ENCODE data around the gene RNF175.
"Not testable (repeated sequence)": the region's sequence is repeated elsewhere in the genome, so short reads cannot be mapped to it uniquely, and the experiment has no call there.

RNF175 gene

DNA sequence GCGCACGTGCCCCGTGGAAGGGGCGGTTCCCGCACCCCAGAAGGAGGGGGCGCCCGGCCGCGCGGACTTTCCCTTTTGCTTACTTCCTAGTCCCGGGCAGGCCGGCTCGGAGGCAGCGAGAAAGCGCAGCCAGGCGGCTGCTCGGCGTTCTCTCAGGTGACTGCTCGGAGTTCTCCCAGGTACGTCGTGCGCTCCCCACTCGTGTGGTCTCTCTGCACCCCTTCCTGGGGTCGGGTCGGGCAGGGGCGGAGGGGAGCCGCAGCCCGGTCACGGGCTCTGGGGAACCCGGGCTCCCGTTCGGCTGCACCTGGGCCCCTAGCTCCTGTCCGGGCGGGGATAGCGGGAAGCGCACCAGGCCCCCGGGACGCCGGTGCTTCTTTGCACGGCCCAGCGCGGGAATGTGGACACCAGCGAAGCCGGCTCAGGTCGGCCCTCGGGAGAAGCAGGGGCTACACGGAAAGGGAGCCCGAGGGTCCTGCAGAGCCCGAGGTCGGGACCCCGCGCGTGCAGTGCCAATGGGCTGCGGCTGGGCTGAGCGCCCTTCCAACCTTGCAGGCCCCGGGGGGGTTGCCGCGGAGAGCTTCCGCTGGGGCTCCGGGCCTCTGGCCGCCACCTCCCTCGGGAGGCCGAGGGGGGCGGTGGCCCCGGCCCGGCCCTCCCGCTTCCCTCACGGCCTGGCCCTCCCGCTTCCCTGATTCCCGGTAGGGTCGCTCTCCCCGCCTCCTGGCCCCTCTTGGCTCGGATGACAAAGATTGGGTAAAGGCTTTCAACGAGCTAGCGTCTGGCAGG is 75.4 kb downstream of the RNF175 start, which contains the start of gene TLR2:
TSS of gene TLR2 (plus strand) at position 99 of the 789 bp plus-strand sequence. CDS start 18,628 bp downstream, outside the sequence.
- DNase-seq (ENCODE audit: low read depth in 3 of 3, low spot score in 1 of 3): peak; percentile 27 to 55 (median 32)

- DNase-seq (ENCODE audit: low read depth in 3 of 3, low spot score in 1 of 3): no peak
Observed at GRCh38 chr4:153683763-153684181, 76.1 kb downstream of the RNF175 start.

- no peak for DNase-seq (ENCODE audit: low read depth in 3 of 3, low spot score in 1 of 3)
Observed at GRCh38 chr4:153679486-153679885, 80.3 kb downstream of the RNF175 start.

DNA sequence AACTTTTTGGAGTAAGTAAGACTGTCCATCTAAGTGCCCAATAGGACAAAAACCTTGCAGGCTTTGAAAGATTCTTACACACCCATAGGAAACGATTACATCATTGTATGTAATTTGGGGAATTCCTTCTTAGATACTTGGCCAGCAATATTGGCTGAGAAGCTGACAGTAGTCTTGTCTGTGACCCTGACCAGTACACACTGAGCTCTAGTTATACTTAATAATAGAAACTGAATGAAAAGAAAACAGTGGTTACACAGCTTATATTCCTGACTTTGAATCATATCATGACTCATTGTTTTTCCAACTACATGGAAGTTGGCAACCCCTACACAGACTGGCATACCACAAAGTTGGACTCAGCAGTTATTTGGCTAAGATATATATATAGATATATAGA is 82.8 kb downstream of the RNF175 start:
- no peak for DNase-seq (ENCODE audit: low read depth in 3 of 3, low spot score in 1 of 3)

- DNase-seq (ENCODE audit: low read depth in 3 of 3, low spot score in 1 of 3): no peak
Observed at GRCh38 chr4:153676486-153676885, 83.3 kb downstream of the RNF175 start.

DNA sequence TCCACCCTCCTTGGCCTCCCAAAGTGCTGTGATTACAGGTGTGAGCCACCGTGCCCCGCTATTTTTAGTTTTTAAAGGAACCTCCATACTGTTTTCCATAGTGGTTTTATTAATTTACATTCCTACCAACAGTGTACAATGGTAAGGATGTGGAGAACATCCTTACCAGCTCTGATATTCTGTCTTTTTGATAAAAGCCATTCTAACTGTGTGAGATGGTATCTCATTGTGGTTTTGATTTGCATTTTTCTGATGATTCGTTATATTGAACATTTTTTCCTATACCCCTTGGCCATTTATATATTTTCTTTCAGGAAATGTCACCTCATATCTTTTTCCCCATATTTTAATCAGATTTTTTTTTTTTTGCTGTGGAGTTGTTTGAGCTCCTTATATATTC is 90.0 kb downstream of the RNF175 start:
- DNase-seq (ENCODE audit: low read depth in 3 of 3, low spot score in 1 of 3): no peak

- no peak for DNase-seq (ENCODE audit: low read depth in 3 of 3, low spot score in 1 of 3)
Observed at GRCh38 chr4:153668647-153669046, 91.2 kb downstream of the RNF175 start.

GRCh38 chr4:153666505-153666904 is 93.3 kb downstream of the RNF175 start:
- DNase-seq (ENCODE audit: low read depth in 3 of 3, low spot score in 1 of 3): not testable (repeated sequence)

DNA sequence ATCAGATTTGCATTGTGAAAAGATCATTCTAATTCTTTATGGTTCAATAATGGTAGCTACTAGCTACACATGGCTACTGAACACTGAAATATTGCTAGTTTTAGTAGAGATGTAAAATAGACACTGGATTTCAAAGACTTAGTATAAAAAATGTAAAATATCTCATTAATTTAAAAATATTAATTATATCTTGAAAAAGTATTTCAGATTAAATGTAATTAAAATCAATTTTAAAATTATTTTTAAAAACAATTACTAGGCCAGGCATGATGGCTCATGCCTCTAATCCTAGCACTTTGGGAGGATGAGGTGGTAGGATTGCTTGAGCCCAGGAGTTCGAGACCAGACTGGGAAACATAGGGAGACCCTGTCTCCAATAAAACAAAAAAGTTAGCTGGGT is 96.2 kb downstream of the RNF175 start:
- no peak for DNase-seq (ENCODE audit: low read depth in 3 of 3, low spot score in 1 of 3)

- DNase-seq (ENCODE audit: low read depth in 3 of 3, low spot score in 1 of 3): no peak
Observed at GRCh38 chr4:153661908-153662307, 97.9 kb downstream of the RNF175 start.

- DNase-seq (ENCODE audit: low read depth in 3 of 3, low spot score in 1 of 3): no peak
Observed at GRCh38 chr4:153661215-153661822, 98.5 kb downstream of the RNF175 start.
